Measurements from ENCODE around the gene KRT3. TPM values are rescaled to one million over a fixed set of nuclear protein-coding genes. Genes with fewer than 3 reads are reported as not detected.

KRT3 gene
- total and polyA plus RNA-seq, 2 donors (not counting 1 experiment from before 2014, with no cell fraction given), result not detected

- Histone ChIP-seq H3K4me3 (ENCODE audit: control extremely low read depth in 1 of 5, extremely low read depth in 1 of 5, insufficient read depth in 1 of 5, low read depth in 2 of 5, low read length in 4 of 5) (no peak within 1 kb of the TSS), H3K4me1 (ENCODE audit: control insufficient read depth in 2 of 2, insufficient read depth in 2 of 2, low read length in 2 of 2) (no peaks in the 10 kb centered on the region), H3K4me2 (replicated peaks; ENCODE audit: low read depth, low read length, poor library complexity, severe bottlenecking) (no peak within 1 kb of the TSS), H3K9me3 (ENCODE audit: control extremely low read depth in 1 of 3, control insufficient read depth in 2 of 3, insufficient read depth in 1 of 3, low read length in 2 of 3) (no peaks in the 10 kb centered on the region), H3K79me2 (ENCODE audit: control insufficient read depth, insufficient read depth, low read length) (no peaks in the 10 kb centered on the region), H3K27ac (ENCODE audit: low read length in 2 of 2) (no peak within 1 kb of the TSS), H2AFZ (ENCODE audit: insufficient read depth, low read depth, low read length, poor library complexity, severe bottlenecking) (no peak within 1 kb of the TSS), H4K20me1 (ENCODE audit: control insufficient read depth, insufficient read depth, low read length, poor library complexity, severe bottlenecking) (no peaks in the 10 kb centered on the region), H3K36me3 (replicated peaks in 1 of 2; ENCODE audit: control extremely low read depth in 1 of 2, control insufficient read depth in 1 of 2, extremely low read depth in 1 of 2, insufficient read depth in 2 of 2, low read length in 1 of 2) (no peaks in the 10 kb centered on the region), H3K27me3 (replicated peaks in 1 of 4; ENCODE audit: control extremely low read depth in 1 of 4, control insufficient read depth in 3 of 4, insufficient read depth in 4 of 4, low read length in 3 of 4) (peaks cover 0 to 4% (median 0%) of the 10 kb centered on the region in 4 experiments), H3K9ac (ENCODE audit: low read length) (no peak within 1 kb of the TSS)
- no peak for ATAC-seq (ENCODE audit: low read depth)
- CTCF ChIA-PET, result no interaction called here
- Mint-ChIP-seq H3K27me3 (peaks cover 38% of the 10 kb centered on the region), H3K9me3 (ENCODE audit: insufficient read depth) (no peaks in the 10 kb centered on the region), H3K27ac (no peak within 1 kb of the TSS), H3K4me1 (no peaks in the 10 kb centered on the region), H3K4me3 (no peak within 1 kb of the TSS)
- POLR2A ChIA-PET, result no interaction called here
- TF ChIP-seq CTCF (IDR thresholded peaks at IDR 0.05) (no peak), EZH2 (IDR thresholded peaks at IDR 0.05; ENCODE audit: borderline replicate concordance, insufficient read depth, low read depth, low read length, poor library complexity, severe bottlenecking) (no peak)
- no peak for DNase-seq
- WGBS (ENCODE audit: insufficient coverage), result 86% methylated on average over 16 of the region's 22 CpGs
- intact Hi-C loops (cut with micrococcal nuclease), result no loop called here
These were observed 38.2 kb upstream of the KRT3 start, which contains the start of gene KRT79 for GRCh38 chr12:52833922-52834726. Gene KRT79 (minus strand): TSS chr12:52834311. CDS start chr12:52834260, 51 bp downstream.
